Endothelial cell of umbilical vein (primary cell): ENCODE measurements around the gene BHLHE41.

ENCODE experiments used
- CTCF ChIP-seq, 2 donors: IDR thresholded peaks; 1 replicate in 1 of 2; 2 replicates in 1 of 2; pipeline ENCODE4 v1.5.1; 2011; ENCODE audit warnings: low read length in 2 of 2, mild to moderate bottlenecking in 2 of 2, moderate library complexity in 2 of 2, control low read depth in 1 of 2, inconsistent platforms in 1 of 2, low read depth in 1 of 2; ENCODE audit not compliant: insufficient read depth in 1 of 2; ENCODE audit errors: extremely low read depth in 1 of 2
- EZH2 ChIP-seq: IDR thresholded peaks from 2 replicates; pipeline ENCODE4 v1.6.1; 2012; ENCODE audit warnings: borderline replicate concordance, low read depth, mild to moderate bottlenecking, moderate library complexity, low read length, inconsistent platforms; ENCODE audit not compliant: severe bottlenecking
- FOS ChIP-seq: IDR thresholded peaks from 2 replicates; pipeline ENCODE4 v1.6.1; 2011; ENCODE audit warnings: mild to moderate bottlenecking, low read length, moderate library complexity, borderline replicate concordance; ENCODE audit not compliant: insufficient read depth
- JUN ChIP-seq: IDR thresholded peaks from 2 replicates; pipeline ENCODE4 v1.6.1; 2011; ENCODE audit warnings: borderline replicate concordance, low read depth; ENCODE audit not compliant: insufficient read length, insufficient read depth
- MYC ChIP-seq: IDR thresholded peaks from one replicate; pipeline ENCODE4 v1.6.1; 2011; ENCODE audit warnings: mild to moderate bottlenecking, low read depth, low read length
- POLR2A ChIP-seq: IDR thresholded peaks from 2 replicates; pipeline ENCODE4 v1.6.1; 2012; ENCODE audit warnings: low read depth, mild to moderate bottlenecking, control low read depth, low read length
- POLR2AphosphoS5 ChIP-seq: IDR thresholded peaks from 2 replicates; pipeline ENCODE4 v1.6.1; 2012; ENCODE audit warnings: low read depth, mild to moderate bottlenecking, control low read depth, low read length, moderate library complexity; ENCODE audit not compliant: insufficient read depth

GRCh38 chr12:26097046-26097878, 27.6 kb downstream of the BHLHE41 start:
- TF ChIP-seq CTCF (IDR thresholded peaks at IDR 0.05; ENCODE audit: extremely low read depth in 1 of 2, insufficient read depth in 1 of 2, low read depth in 1 of 2, low read length in 2 of 2): peak; percentile 88 to 89
- TF ChIP-seq POLR2AphosphoS5: no peak
- no peak for TF ChIP-seq POLR2A
- TF ChIP-seq JUN: no peak
- no peak for TF ChIP-seq EZH2
- TF ChIP-seq MYC: no peak
- no peak for TF ChIP-seq FOS
